Measurements from ENCODE around the gene ELOVL1. TPM values are rescaled to one million over a fixed set of nuclear protein-coding genes. Genes with fewer than 3 reads are reported as not detected.

ELOVL1 gene
- total and polyA plus RNA-seq, 2 of the 13 experiments (the other 11 are each of a cell fraction or from before 2014, with no cell fraction given), result 55.2 to 77.4 TPM

- TF ChIP-seq IRF1 (CRISPR knock-in tag; IDR thresholded peaks at IDR 0.05; ENCODE audit: low read depth), result no peak
Measured at GRCh38 chr1:43383449-43383848, 15.6 kb upstream of the ELOVL1 start (continued).

- H3K4me3 ChIP-seq (replicated peaks in 1 of 3; ENCODE audit: insufficient read depth in 1 of 3, low read depth in 2 of 3, low read length in 3 of 3), result no peak overlapping the region
- TF ChIP-seq RBM22 (optimal IDR thresholded peaks at IDR 0.05; ENCODE audit: low read length) (peak; percentile 0), ZFAT (CRISPR knock-in tag; conservative IDR thresholded peaks at IDR 0.05) (no peak), NCOR1 (IDR thresholded peaks at IDR 0.05; ENCODE audit: borderline replicate concordance, low read length) (no peak), XRCC5 (optimal IDR thresholded peaks at IDR 0.05; ENCODE audit: low read length) (peak; percentile 42), HNRNPH1 (optimal IDR thresholded peaks at IDR 0.05; ENCODE audit: low read depth, low read length) (no peak)
- in situ Hi-C loops (cut with HindIII; ENCODE audit: extremely low pct_ligation_motif_present, low pct_unique_long_range_greater_than_20kb), result no loop called here
- H3K9ac ChIP-seq (ENCODE audit: insufficient read depth, low read depth, low read length), result no peak overlapping the region
- H2AFZ ChIP-seq (ENCODE audit: low read length), result no peak overlapping the region
- no TSS peak for BruUV-seq (replicated peaks)
- ChIA-PET POLR2A (interaction anchor here (0.9 to 2.4 kb wide), 3 partner anchors 9 to 155 kb away, joined by 3 to 7 read pairs (median 4); partner anchors contain the start of gene ELOVL1), CTCF (ENCODE audit: low intra/inter-chr PET ratio, low total read pairs) (no interaction called here)
- no peaks in the 10 kb centered on the region for H3K27me3 ChIP-seq (ENCODE audit: control insufficient read depth in 1 of 2, insufficient read depth in 2 of 2, low read length in 2 of 2)
- H4K20me1 ChIP-seq (ENCODE audit: insufficient read depth, low read length), result no peaks in the 10 kb centered on the region
- WGBS (ENCODE audit: low lambda C conversion rate), result 57% methylated on average over 3 of the region's 6 CpGs
- FAIRE-seq, result no peak
- H3K36me3 ChIP-seq (replicated peaks in 1 of 2; ENCODE audit: control insufficient read depth in 1 of 2, insufficient read depth in 2 of 2, low read length in 2 of 2), result peaks cover 18 to 47% of the 10 kb centered on the region in 2 experiments
- intact Hi-C loops (cut with micrococcal nuclease; ENCODE audit: unreplicated experiment), result no loop called here
- DNase-seq (ENCODE audit: low spot score), result no peak
- peaks cover 15% of the 10 kb centered on the region for H3K4me1 ChIP-seq (ENCODE audit: insufficient read depth, low read length)
- H3K4me2 ChIP-seq (ENCODE audit: low read depth, low read length), result 0 out of 2 replicates have a peak overlapping the region, but pooled peaks have one; percentile 6
- no peaks in the 10 kb centered on the region for H3K9me3 ChIP-seq (ENCODE audit: low read length)
- H3K27ac ChIP-seq (ENCODE audit: extremely low read length, insufficient read depth, low read length), result no peak overlapping the region
- ATAC-seq, result peak; percentile 50
- no peaks in the 10 kb centered on the region for H3K79me2 ChIP-seq (ENCODE audit: insufficient read depth, low read length)
Measured at GRCh38 chr1:43382027-43382779, 14.4 kb upstream of the ELOVL1 start.
